Measurements from ENCODE around the gene SLC35F3.
"Not testable (repeated sequence)": the region's sequence is repeated elsewhere in the genome, so short reads cannot be mapped to it uniquely, and the experiment has no call there.

SLC35F3 gene

DNA sequence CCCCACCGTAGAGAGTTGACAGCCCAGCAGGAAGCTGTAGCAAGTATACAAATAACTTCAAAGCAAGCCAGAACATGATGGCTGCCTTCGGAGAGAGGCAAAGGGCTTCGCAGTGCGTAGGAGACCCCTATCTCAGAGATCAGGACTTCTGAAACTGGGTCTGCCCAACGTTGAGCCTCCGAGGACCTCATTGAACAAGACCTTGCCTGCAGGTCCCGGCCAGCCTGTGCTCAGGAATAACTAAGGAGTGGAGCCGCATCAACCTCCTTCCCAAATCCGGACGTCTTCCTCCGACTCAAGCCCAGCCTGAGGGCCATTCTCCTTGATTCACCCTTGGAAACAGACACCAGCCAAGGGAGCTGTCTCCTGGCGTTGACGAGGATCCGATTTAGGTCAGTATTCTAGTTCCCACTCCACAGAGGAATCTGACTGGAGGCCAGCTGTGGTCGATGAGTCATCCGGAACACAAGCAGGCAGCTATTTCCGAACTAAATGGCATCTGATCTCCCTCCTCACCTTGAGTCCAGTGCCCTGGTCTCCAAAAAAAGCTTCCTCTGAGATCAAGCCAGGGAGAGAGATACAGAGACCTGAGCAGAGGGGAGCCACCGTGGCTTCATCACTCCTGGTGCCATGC lies 302.3 kb downstream of the SLC35F3 start:
- DNase-seq, result no peak

DNA sequence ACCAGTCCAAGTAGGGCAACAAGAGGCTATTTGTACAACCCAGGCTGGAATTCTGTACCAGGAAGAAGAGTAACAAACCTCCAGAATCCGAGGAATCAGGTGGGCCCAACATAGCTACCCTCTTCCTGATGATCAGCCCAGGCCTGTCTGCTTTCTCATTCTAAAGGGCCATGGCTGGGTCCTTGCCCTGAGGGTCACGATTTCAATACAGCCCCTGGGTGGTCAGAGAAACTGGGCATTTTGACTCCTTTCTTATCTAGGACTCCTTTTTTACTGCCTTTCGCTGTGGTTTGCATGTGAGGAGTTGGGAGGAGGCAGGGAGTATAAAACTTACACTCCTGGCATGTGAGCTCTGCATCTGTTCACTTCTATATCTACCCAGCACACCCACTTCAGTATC lies 303.9 kb downstream of the SLC35F3 start:
- no peak for DNase-seq

GRCh38 chr1:234208791-234209190 lies 304.3 kb downstream of the SLC35F3 start:
- DNase-seq, result no peak

DNA sequence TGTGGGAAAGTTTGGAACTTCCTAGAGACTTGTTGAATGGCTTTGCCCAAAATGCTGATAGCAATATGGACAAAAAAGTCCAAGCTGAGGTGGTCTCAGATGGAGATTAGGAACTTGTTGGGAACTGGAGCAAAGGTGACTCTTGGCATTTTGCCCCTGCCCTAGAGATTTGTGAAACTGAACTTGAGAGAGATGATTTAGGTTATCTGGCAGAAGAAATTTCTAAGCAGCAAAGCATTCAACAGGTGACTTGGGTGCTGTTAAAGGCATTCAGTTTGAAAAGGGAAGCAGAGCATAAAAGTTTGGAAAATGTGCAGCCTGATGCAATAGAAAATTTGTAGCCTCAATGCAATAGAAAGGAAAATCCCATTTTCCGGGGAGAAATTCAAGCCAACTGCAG lies 306.0 kb downstream of the SLC35F3 start:
- not testable (repeated sequence) for DNase-seq

- not testable (repeated sequence) for DNase-seq
These were observed 307.4 kb downstream of the SLC35F3 start for GRCh38 chr1:234211855-234212254.

GRCh38 chr1:234212764-234213657 lies 308.5 kb downstream of the SLC35F3 start:
- peak; percentile 82 for DNase-seq

GRCh38 chr1:234213658-234214128 lies 309.2 kb downstream of the SLC35F3 start:
- DNase-seq, result peak; percentile 87

- DNase-seq, result no peak
These were observed 309.8 kb downstream of the SLC35F3 start for GRCh38 chr1:234214129-234214910.

GRCh38 chr1:234214911-234215892 lies 310.7 kb downstream of the SLC35F3 start:
- no peak for DNase-seq

GRCh38 chr1:234216116-234216703 lies 311.7 kb downstream of the SLC35F3 start:
- DNase-seq, result no peak

DNA sequence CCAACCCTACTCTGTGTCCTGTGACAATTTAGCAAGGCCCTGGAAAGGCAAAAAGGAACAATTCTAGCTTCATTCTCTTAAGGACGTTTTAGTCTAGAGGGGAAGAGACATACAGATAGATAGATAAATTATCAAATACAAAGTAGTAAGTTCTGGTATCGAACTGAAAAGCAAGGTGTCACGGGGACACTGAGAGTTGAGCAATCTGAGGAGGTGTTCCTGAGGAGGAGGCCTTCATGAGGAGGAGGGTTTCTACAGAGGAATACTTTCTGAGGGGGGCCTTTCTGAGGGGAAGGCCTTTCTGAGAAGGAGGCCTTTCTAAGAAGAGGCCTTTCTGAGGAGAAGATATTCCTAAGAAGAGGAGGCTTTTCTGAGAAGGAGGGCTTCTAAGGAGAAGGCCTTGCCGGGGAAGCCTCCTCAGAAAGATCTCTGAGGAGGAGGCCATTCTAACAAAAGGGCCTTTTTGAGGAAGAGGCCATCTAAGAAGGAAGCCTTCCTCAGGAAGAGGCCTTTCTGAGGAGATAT lies 312.9 kb downstream of the SLC35F3 start:
- no peak for DNase-seq

DNA sequence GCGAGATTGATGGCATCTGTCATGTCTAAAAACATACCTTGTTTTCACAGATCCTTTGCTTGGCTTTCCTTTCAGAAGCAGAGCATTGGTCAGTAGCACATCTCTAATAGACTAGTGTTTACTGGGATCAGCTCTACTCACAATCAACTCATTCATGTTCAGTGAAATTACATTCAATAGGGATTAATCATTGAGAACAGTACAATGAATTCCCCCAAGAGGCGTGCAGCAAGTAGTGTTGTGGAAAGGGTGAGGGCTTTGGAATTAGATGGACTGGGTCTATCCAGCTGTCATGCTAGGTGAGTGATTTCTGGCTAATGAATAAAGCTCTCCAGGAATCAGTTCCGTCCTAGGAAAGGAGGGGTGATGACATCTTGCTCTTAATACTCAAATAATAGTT lies 313.6 kb downstream of the SLC35F3 start:
- DNase-seq, result no peak

GRCh38 chr1:234219711-234220110 lies 315.2 kb downstream of the SLC35F3 start:
- no peak for DNase-seq

- no peak for DNase-seq
These were observed 317.1 kb downstream of the SLC35F3 start for GRCh38 chr1:234221601-234222000.

DNA sequence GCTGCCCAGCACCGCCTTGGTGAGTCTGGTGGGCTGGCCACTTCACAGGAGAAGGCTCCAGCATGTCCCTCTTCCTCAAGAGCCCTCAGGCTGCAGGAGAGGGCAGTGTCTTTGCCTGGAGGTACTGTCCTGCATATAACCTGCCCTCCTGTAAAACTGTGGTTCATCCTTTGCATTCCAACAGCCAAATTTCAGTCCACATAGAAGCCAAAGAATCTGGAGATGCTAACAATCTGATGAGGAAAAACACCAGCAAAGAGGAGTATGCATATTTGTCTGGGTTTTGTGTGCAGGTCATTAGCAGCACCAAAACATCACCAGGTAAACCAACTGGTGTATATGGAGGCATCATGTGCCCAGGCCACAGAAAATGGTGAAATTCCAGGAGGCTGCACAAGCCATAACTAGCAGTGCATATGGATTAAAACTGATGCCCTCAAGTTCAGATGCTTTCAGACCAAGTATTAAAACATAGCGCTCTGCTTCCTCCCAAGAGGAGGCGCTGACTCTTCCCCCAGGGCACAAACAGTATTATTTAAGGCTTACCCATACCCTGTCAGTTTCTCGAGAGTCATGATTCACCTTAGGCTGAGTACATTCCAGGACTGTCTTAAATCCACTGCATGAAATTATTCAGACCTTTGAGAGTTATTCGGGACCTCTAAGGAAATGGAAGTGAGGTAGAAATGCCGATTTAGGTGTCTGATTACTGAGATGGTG lies 318.2 kb downstream of the SLC35F3 start:
- DNase-seq, result no peak

DNA sequence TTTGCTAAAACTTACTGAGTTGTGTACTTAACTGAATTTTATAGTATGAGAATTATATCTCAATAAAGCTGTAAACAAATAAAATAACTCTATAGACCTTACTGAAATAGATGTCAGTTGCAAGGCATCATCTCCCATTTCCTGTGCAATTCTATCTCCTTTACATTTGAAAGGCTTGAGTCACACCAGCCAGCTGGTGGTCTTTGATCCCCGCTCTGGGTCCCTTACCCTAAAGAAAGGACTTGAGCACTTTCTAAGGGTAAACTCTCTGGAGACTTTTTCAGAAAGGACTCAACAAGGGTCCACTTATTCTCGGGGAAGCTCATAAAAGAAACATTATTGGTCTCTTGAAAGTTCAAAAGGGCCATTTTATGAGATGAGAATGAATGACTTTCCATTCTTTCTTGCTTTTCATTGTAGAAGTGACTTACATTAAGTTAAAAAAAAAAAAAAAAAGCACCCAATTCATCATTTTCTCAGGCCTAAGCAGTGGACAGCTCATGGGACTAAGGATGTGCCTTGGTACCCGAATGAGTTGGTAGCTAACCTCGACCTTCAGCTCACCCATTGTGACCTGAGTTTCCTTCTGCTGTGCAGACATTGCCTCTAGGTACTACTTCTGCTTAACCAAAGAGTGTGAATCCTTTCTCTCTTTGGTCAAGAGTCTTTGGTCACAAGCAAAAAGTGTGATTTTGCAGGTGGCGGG lies 321.8 kb downstream of the SLC35F3 start:
- no peak for DNase-seq

- DNase-seq, result no peak
These were observed 322.3 kb downstream of the SLC35F3 start for GRCh38 chr1:234226819-234227165.

DNA sequence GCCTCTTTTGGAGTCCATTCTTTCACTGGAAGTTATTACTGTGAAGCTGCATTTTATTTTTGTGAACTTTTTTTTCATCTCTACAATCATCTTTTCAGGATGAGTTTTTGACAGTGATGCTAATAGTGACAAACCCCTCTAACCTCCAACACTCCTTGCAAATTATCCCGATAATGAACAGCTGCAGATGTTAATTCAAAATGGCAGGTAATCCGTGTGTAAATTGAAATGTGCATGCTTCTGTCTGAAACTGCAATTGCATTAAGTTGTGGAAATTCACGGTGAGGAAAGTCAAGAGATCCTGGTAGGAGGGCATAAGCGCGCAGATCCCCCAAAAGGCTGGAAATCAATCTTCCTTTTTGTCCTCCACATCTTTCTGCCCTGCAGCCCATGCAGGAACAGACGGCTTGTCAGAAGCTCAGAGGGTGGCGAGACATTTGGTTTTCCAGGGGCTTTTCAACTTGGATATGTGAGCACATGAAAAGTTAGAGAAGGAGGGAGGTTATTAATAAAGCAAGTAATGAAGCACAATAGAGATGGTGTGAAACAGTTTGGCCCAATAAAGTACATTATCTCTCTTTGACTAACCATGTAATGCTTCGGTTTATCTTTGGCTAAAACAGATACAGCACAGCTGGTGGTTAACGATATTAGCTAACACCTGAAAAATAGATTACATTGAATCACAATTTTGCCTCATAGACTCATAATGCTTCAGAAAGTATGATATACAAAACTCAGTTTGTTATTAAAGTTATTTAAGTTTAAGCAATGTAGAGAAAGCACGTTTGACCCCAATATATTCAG lies 325.3 kb downstream of the SLC35F3 start:
- no peak for DNase-seq

DNA sequence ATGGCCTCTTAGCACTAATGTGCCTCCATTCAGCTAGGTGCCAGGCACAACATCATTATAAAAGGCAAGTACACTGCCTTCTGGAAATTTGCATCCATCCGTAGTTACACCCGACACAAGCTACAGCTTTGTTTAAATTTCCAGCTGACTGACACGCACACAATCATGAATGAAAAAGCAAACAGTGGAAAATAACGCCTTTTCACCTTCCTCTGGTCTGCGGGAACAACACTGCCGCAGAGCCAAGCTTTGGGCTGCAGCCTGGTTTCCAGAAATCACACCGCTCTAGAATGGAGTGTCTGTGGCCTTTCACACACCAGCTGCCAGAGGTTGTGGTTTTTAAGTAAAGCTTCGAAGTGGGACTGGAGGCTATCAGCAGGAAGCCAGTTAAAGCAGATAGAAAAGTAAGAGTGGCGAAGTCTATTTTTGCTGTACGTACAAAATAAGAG lies 326.0 kb downstream of the SLC35F3 start:
- DNase-seq, result peak; percentile 53

Measured in MV-4-11 (cell line).